Stomach (tissue), 9 donors: ENCODE data around the gene IBA57. TPM values are rescaled to one million over a fixed set of nuclear protein-coding genes. Genes with fewer than 3 reads are reported as not detected.

ENCODE experiments used
- DNase-seq, 2 donors: peaks; one replicate each; pipeline versions ENCODE4 v3.0.0 to v3.0.0-alpha.2; 2013 to 2019
- H3K27ac ChIP-seq, 5 donors: fragments of 200-600 bp in 4 of 5; sonication (generic) in 4 of 5; one replicate each; pipeline ENCODE4 v1.5.1; 2013 to 2019; ENCODE audit warnings: mild to moderate bottlenecking in 1 of 5, moderate library complexity in 1 of 5
- H3K27me3 ChIP-seq, 3 donors: fragments of 200-600 bp; sonication (generic); one replicate each; pipeline ENCODE4 v1.5.1; 2017 to 2019; ENCODE audit warnings: mixed run types in 1 of 3
- H3K36me3 ChIP-seq, 4 donors: fragments of 200-600 bp; sonication (generic); 1 replicate in 3 of 4; 2 replicates in 1 of 4; pipeline ENCODE4 v1.5.1; 2016 to 2019
- H3K4me1 ChIP-seq, 4 donors: fragments of 200-600 bp; sonication (generic); one replicate each; pipeline ENCODE4 v1.5.1; 2016 to 2019
- H3K4me3 ChIP-seq, 4 donors: fragments of 200-600 bp; sonication (generic) in 3 of 4; one replicate each; pipeline ENCODE4 v1.5.1; 2016 to 2019; ENCODE audit warnings: mild to moderate bottlenecking in 1 of 4
- H3K9me3 ChIP-seq, 4 donors: fragments of 200-600 bp; sonication (generic); one replicate each; pipeline ENCODE4 v1.5.1; 2016 to 2019
- EP300 ChIP-seq: sonication (generic); formaldehyde crosslinking; IDR thresholded peaks from one replicate; pipeline ENCODE4 v1.6.1; 2017; ENCODE audit warnings: antibody characterized with exemption
- POLR2A ChIP-seq, 4 donors: fragments of 450-650 bp; IDR thresholded peaks; one replicate each; pipeline ENCODE4 v1.6.1; 2016; ENCODE audit warnings: antibody characterized with exemption in 4 of 4, control low read depth in 2 of 4, mild to moderate bottlenecking in 1 of 4, moderate library complexity in 1 of 4
- POLR2AphosphoS5 ChIP-seq, 3 donors: sonication (generic); formaldehyde crosslinking; IDR thresholded peaks; one replicate each; pipeline ENCODE4 v1.6.1; 2016; ENCODE audit warnings: antibody characterized with exemption in 3 of 3
- WGBS, 5 donors: extraction: QIAGEN DNeasy Blood & Tissue Kit in 3 of 5; methylation state at CpG; one replicate each; pipeline versions ENCODE4 v1.1.5 to v1.1.7; 2013 to 2018; 5-methylcytosine and 5-hydroxymethylcytosine counted together
- intact Hi-C: fragments of 100-400 bp; cut with DNase I; formaldehyde crosslinking; loops from one replicate; pipeline ENCODE4 v1.15.1; 2023; ENCODE audit warnings: low total_unique reads
- polyA plus RNA-seq, 3 donors: library from polyadenylated mRNA; stranded (reverse); fragments of 200-250 nt; gene quantifications; one replicate each; pipeline ENCODE4 v1.2.3, GENCODE V29; 2013
- total RNA-seq, 5 donors: library from RNA; depleted of rRNA; stranded (reverse); fragments of >200 nt; gene quantifications; one replicate each; pipeline versions ENCODE4 v1.1.0 to v1.2.3, GENCODE V29; 2014 to 2016
- TF ChIP-seq, protein P1 (sequence below), 7 experiments: fragments of 450-650 bp in 4 of 7; fragments of 200-600 bp in 3 of 7; sonication (generic) in 3 of 7; IDR thresholded peaks; one replicate each; pipeline ENCODE4 v1.5.1; 2016 to 2019; ENCODE audit warnings: antibody characterized with exemption in 7 of 7, control low read depth in 2 of 7, mild to moderate bottlenecking in 1 of 7
- donor health status: healthy with polysubstance abuse.
- donor health status: Bipolar disorder and iron deficiency.
- donor health status: healthy.

Gene IBA57
- total and polyA plus RNA-seq, 8 donors, result 1.2 to 6.1 (median 4.3) TPM

DNA sequence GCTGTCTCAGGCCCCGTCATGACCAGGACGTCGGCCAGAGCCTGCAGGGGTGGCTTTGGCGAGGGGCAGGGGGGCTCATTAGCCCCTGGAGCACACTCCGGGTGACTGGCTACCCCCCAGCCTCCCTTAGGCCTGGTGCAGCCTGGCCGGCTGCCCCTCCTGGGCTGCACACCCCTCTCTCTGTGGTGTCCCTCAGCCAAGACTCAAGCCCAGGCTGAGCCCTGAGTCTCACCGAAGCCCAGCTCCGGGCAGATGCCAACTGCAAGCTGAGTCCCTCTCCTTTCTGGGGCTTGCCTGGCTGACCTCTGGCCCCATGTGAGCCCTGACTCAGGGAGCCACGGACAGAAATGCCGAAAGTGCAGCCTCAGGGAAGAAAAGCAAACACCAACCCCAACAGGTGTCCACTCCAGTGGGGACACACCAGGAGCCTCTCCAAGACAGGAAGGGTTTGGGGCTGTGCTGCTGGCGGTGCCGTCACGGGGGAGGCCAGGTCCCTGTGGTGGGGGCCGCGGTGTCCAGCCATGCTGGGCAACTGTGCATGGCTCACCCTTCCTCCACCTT, 5.3 kb upstream of the IBA57 start:
- no peak overlapping the region for H3K4me3 ChIP-seq
- H3K27ac ChIP-seq, result no peak overlapping the region
- H3K4me1 ChIP-seq, result peaks cover 23 to 45% (median 31%) of the 10 kb centered on the region in 4 donors
- intact Hi-C loops, result no loop called here
- no peaks in the 10 kb centered on the region for H3K36me3 ChIP-seq
- no peaks in the 10 kb centered on the region for H3K9me3 ChIP-seq
- H3K27me3 ChIP-seq, result peaks cover 0 to 21% (median 10%) of the 10 kb centered on the region in 3 donors
- no peak for DNase-seq
- TF ChIP-seq EP300, result no peak
- TF ChIP-seq POLR2A (IDR thresholded peaks at IDR 0.05), result no peak
- TF ChIP-seq, protein P1, sequence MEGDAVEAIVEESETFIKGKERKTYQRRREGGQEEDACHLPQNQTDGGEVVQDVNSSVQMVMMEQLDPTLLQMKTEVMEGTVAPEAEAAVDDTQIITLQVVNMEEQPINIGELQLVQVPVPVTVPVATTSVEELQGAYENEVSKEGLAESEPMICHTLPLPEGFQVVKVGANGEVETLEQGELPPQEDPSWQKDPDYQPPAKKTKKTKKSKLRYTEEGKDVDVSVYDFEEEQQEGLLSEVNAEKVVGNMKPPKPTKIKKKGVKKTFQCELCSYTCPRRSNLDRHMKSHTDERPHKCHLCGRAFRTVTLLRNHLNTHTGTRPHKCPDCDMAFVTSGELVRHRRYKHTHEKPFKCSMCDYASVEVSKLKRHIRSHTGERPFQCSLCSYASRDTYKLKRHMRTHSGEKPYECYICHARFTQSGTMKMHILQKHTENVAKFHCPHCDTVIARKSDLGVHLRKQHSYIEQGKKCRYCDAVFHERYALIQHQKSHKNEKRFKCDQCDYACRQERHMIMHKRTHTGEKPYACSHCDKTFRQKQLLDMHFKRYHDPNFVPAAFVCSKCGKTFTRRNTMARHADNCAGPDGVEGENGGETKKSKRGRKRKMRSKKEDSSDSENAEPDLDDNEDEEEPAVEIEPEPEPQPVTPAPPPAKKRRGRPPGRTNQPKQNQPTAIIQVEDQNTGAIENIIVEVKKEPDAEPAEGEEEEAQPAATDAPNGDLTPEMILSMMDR (IDR thresholded peaks at IDR 0.05), result no peak
- TF ChIP-seq POLR2AphosphoS5 (IDR thresholded peaks at IDR 0.05), result no peak
- 35 to 69% (median 64%) methylated on average over 3 to 15 of the region's 15 CpGs for WGBS, 5 donors

DNA sequence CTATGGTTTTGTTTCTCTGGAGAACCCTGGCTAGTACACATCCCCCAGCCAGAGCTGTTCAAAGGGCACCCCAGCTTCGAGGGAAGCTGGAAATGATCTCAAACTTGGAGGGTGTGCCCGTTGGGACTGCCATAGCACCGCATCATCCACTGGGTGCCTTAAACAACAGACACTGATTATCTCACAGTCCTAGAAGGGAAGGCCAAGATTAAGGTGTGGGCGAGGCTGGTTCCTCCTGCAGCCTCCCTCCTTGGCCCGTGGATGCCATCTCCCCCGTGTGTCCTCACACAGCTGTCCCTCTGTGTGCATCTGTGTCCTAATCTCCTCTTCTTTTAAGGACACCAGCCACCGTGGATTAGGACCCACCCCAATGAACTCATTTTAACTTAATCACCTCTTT, 4.2 kb upstream of the IBA57 start:
- H3K27me3 ChIP-seq, result peaks cover 0 to 21% (median 10%) of the 10 kb centered on the region in 3 donors
- H3K9me3 ChIP-seq, result no peaks in the 10 kb centered on the region
- peaks cover 23 to 40% (median 33%) of the 10 kb centered on the region in 4 donors for H3K4me1 ChIP-seq
- H3K27ac ChIP-seq, result peak overlapping the region in 4 of 5 donors; percentile 52 to 100 (median 84)
- no peak overlapping the region for H3K4me3 ChIP-seq
- 22 to 46% (median 36%) methylated on average over 6 to 7 of the region's 7 CpGs for WGBS, 5 donors
- TF ChIP-seq, protein P1 (IDR thresholded peaks at IDR 0.05), result no peak
- no peak for DNase-seq
- no peaks in the 10 kb centered on the region for H3K36me3 ChIP-seq
- intact Hi-C loops, result no loop called here

DNA sequence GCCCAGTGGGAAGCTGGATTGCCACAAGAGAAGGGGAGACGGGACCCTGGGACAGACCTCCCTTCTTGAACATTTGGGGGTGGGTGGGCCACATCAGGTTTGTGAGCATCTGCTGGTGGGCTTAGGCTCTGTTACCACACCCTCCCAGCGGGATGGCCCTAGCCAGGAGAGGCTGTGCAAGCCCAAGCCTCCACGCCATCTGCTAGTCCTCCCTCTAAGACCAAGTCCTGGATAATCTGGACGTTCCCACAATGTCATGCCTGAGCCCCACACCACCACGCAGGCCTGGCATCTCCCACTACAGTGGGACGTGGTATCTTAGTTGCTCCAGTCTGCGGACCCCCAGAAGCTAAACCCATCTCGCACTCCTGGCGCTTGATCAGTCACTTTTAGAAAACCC, 3.7 kb upstream of the IBA57 start:
- Histone ChIP-seq H3K27me3 (peaks cover 0 to 20% (median 10%) of the 10 kb centered on the region in 3 donors), H3K9me3 (no peaks in the 10 kb centered on the region), H3K4me3 (no peak overlapping the region), H3K4me1 (peaks cover 23 to 45% (median 38%) of the 10 kb centered on the region in 4 donors), H3K27ac (peak overlapping the region in 4 of 5 donors; percentile 52 to 100 (median 84)), H3K36me3 (no peaks in the 10 kb centered on the region)
- WGBS, 5 donors, result 69 to 83% (median 79%) methylated on average over 9 of the region's 9 CpGs
- DNase-seq, result no peak
- TF ChIP-seq EP300 (no peak), POLR2A (IDR thresholded peaks at IDR 0.05) (no peak), POLR2AphosphoS5 (IDR thresholded peaks at IDR 0.05) (no peak)
- TF ChIP-seq, protein P1 (IDR thresholded peaks at IDR 0.05), result no peak
- intact Hi-C loops, result no loop called here

DNA sequence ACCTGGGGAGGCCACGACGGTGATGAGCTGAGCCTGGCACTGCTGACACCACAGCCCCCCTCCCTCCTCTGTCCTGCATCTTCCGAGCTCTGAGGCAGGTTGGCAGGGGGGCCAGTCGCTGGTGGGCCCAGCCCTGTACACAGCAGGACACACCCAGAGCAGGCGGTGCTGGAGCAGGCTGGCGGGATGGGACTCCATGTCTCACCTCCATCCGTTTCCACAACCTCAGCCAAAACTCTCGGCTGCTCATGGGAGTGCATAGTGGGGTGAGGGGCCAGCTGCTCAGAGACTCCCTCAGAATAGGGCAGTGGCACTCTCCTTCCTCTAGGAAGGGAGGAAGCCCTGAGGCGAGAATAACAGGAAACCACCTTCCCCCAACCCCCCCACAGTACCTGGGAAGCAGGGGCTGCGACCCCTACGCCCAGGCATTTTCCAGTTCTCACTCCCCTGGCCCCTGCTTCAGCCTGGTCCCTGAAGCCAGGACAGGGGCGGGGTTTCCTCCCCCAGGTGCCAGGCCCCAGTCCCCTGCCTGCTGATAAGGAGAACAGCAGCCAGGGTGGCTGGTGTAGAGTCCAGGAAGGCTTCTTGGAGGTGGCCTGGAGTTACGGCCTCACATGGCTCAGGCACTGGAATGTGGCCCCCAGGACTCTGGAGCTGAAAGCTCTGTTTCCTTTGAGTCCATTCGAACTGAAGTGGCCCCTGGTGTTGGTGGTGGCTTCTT, 3.2 kb upstream of the IBA57 start:
- peak; percentile 37 to 76 for DNase-seq
- 11 to 27% (median 19%) methylated on average over 12 to 14 of the region's 14 CpGs for WGBS, 5 donors
- Histone ChIP-seq H3K36me3 (no peaks in the 10 kb centered on the region), H3K4me1 (peaks cover 23 to 51% (median 40%) of the 10 kb centered on the region in 4 donors), H3K27me3 (peaks cover 0 to 16% (median 10%) of the 10 kb centered on the region in 3 donors), H3K9me3 (no peaks in the 10 kb centered on the region), H3K27ac (peak overlapping the region; percentile 13 to 100 (median 72)), H3K4me3 (no peak overlapping the region)
- TF ChIP-seq EP300, result no peak
- TF ChIP-seq POLR2A (IDR thresholded peaks at IDR 0.05), result no peak
- TF ChIP-seq POLR2AphosphoS5 (IDR thresholded peaks at IDR 0.05), result no peak
- TF ChIP-seq, protein P1 (IDR thresholded peaks at IDR 0.05), result no peak
- intact Hi-C loops, result no loop called here
